Fibroblast of gingiva (primary cell): ENCODE measurements around the gene GYG1.

Experiments
- DNase-seq: peaks from one replicate; pipeline ENCODE4 v3.0.0-alpha.2; 2011; ENCODE audit warnings: low read depth

GYG1 gene

GRCh38 chr3:148990236-148990635, 1.1 kb upstream of the GYG1 start:
- DNase-seq: no peak

DNA sequence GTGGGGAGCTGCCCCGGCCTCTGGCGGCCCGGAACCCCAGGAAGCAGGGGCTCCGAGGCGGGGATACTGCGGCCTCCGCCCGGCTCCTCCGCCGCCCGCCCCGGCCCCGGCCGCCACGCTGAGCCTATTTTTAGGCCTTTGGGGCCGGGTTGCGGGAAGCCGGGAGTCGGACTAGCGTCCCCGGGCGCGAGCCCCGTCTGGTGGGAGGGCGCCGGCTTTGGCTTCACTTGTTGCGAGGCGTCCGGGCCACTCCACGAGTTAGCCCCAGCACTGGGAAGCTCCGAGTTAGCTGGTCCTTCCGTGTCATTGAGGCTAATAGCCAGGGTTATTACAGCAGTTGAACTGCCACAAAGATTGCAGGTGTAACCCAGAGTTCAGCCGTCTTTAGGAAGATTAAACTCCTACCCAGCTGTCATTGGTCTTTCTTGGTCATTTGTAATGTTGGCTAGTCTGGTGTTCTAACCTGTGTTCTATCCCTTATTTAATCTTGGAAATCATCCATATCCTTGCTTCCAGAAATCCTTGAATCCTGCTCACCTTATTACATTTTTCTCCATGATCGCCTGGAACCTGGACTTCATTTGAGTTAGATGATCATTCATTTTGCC, 791 bp downstream of the GYG1 start:
- DNase-seq: peak; percentile 32

DNA sequence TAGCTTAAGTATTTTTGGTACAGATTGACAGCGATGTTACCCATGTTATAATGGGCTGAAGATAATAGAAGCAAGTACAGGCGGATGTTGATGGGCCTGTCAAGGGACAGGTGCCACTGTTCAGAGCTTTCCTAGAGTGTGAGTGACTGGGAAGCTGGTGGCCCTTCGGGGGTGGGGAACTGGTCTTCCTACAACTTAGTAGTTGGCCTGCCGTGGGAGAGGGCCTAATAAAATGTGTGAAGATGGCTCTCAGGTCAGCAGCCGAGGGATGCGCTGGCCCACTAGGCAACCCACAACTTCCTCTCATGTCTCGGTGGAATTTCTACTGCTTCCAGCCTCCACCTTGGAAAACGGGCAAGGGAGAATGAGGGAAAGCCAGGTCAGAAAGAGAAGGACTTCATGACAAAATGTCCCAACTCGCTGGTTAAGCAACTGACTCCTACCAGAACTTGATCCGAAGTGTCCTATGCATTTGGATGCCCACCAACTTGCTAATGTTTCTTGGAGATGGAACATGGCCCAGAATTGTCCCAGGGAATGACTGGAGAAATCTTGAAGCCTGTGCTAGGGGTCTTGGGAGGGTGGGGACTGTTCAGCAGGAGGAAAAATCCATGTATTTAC, 1.4 kb downstream of the GYG1 start:
- DNase-seq: no peak

DNA sequence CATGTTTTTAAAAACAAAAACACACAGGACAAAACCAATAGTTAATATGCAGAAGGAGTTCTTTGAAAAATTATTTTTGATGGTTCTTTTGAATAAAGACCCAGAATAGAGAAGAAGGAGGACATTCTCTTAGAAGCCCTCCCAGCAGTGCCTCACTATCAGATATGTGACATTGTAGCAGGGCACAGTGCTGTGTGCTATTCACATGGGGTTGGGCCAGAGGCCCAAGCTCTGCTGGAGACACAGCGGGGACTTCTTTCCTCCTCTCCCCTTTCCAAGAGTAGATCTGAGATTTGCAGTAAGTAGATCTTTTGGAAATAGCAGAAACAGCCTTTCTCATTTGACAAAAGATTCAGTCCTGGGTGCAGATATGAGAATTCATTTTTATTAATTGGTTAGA, 6.3 kb downstream of the GYG1 start:
- DNase-seq: no peak

DNA sequence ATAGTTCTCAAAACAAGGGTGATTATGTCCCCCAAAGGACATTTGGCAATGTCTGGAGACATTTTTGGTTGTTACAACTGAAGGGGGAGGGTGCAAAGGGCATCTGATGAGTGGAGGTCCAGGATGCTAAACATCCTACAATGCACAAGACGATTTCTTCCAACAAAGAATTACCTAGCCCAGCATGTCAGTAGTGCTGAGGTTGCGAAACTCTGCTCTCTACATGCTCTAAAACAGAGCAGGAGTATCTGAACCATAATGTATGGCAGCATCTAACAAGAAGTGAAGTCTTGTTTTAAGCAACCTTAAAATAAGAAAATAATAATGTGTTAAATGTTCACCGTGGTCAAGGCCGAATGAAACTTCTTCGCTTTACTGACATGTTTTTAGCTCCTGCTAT, 7.0 kb downstream of the GYG1 start:
- no peak for DNase-seq

DNA sequence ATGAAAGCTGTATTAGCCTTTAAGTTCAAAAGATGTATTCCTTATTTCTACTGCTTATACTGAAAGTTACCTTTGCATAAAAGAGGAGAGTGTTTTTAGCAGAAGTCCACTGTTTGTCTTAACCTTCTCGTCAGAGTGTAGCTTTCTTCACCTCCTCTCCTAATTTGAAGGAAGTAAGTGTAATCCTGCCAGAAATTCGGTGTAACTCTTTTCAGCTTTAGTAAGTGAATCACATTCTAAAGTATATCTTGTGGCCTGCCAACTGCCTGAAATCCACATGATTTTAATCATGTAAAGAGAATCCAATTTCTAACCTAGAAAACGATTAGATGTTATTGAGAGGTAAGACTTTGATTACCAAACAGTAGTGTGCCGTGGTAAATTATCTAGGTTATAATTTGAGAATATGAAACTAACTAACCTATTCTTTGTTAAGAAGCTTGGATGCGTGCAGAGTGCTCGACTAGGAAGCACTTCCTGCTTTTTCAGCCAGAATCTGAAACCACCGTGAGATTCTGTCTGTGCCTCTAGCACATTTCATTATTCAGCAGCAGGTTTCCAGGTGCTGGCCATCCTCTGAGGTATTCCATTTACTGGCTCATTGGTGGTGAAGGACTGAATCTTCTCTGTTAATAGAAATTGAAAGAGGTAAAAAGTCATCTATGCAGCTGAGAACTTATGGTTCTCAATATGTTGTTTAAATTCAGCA, 7.5 kb downstream of the GYG1 start:
- no peak for DNase-seq

GRCh38 chr3:148999806-149000205, 8.5 kb downstream of the GYG1 start:
- no peak for DNase-seq

DNA sequence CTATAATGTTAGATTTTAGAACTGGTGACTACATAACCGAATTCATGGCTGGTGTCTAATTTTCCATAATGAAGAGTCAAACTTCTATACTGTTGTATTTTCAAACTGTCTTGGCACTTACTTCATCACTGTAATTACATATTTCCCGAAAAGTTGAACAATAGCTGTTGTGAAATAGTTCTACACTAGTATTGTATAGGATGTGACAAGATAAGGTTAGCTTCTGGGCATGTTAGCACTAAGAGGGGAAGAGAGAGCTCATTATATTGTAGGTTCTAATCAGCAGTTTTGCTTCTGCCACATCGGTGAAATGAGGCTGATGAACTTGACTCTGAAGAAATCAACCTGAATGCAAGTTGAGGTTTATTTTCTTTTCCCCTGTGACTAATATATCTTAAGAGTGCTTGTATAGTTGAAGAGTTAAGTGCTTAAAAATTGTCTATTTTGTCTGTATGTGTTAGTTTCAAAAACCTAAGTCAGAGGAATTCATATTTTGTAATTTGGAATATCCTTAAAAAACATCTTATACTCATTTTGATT, 8.9 kb downstream of the GYG1 start:
- no peak for DNase-seq

DNA sequence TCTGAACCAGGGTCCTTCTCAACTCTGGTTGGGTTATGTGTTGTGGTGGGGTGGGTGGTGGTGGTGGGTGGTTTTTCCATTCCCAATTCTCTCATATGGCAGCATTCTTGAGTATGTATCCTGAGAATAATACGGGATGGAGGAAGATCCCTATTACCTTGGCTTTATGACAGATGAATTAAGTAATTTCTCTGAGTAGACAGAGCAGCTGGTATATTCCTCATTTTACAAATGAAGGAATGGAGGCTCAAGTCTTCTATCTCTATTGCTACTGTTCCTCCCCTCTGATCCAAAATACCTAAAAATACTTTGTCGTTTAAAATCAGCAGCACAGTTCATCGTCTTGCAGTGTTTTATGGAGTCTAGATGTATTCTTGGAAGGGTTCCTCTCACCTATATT, 10.4 kb downstream of the GYG1 start:
- DNase-seq: no peak

DNA sequence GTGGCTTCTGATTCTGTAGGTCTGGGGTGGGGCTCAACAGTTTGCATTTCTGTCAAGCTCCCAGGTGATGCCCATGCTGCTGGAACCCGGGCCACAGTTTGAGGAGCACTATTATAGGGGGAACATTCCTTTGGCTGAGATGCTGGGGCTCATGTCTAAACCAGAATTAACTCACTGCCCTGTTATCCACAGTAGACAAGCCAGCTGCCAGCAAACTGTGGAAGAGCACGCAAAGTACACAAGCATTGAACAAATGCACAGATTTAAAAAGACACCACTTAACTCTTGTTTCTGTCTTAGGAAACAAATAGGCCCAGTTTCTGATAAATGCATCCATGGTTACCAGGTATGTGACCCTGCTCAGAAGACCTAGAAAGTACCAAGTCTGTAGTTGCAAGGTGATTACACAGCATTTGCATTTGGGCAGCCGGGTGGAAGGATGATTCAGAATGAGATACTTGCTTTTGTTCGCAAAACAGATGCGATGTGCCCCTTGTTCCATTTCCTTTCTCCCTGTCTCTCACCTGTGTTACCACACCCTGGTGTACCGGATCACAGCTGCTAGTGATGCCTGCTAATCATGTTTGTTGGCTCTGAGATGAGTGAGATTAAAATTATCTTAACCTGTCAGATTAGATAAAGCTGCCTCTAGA, 12.4 kb downstream of the GYG1 start:
- DNase-seq: no peak

DNA sequence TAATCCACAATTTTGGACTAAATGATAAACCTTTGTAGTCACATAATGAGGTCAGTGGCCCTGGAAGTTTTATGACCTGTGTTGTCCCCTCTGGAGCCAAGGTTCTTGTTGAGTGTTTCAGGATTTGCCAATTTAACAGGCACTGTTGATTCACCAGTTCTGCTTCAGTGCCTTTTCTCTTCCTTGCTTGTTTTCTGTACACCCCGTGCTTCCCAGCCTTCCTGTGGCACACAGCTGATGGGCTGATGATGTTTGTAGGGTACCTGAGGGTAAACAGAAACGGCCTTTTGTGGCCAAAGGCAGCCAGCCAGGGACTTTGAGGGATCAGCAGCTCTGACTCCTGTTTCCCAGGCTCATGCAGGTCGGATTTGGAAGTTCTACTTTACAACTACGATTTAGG, 13.3 kb downstream of the GYG1 start:
- peak; percentile 45 for DNase-seq

DNA sequence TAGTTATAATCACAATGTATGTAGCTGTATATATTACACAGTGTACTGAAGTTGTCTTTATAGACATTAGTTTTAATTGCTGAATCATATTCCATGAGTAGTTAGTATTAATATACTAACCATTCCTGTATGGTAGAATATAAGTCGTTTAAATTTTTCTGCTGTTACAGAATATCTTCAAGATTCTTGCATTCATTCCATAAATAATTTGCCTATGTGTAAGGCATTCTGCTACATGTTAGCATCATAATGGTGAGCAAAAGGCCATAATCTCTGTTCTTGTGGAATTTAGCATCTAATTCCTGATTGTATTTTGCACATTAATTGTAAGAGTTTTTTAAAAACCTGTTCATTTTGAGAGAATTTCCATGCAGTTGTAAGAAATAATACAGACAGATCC, 14.1 kb downstream of the GYG1 start:
- no peak for DNase-seq

GRCh38 chr3:149007567-149008257, 16.4 kb downstream of the GYG1 start:
- DNase-seq: no peak

GRCh38 chr3:149009732-149010131, 18.4 kb downstream of the GYG1 start:
- no peak for DNase-seq

- DNase-seq: no peak
Measured at GRCh38 chr3:149010504-149010951, 19.2 kb downstream of the GYG1 start.

- no peak for DNase-seq
Measured at GRCh38 chr3:149010966-149011365, 19.6 kb downstream of the GYG1 start.

- no peak for DNase-seq
Measured at GRCh38 chr3:149011676-149012075, 20.3 kb downstream of the GYG1 start.

GRCh38 chr3:149013726-149014125, 22.4 kb downstream of the GYG1 start:
- DNase-seq: no peak

DNA sequence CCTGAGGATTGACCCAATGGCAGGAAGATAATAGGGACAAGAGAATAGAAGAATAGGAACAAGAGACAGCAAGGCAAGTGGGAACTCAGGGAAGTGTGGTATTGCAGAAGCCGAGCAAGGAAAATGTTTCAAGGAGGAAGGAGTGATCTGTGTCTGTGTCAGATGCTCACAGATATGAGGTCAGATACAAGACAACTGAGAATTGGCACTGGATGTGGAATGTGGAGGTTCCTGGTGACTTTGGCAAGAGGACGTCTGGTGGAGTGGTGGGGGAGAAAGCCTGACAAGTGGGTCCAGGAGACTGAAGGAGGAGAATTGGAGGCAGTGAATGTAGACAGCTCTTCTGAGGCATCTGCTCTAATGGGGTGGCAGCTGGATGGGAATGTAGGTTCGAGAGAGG, 24.1 kb downstream of the GYG1 start:
- no peak for DNase-seq

GRCh38 chr3:149016242-149016641, 24.9 kb downstream of the GYG1 start:
- DNase-seq: no peak

DNA sequence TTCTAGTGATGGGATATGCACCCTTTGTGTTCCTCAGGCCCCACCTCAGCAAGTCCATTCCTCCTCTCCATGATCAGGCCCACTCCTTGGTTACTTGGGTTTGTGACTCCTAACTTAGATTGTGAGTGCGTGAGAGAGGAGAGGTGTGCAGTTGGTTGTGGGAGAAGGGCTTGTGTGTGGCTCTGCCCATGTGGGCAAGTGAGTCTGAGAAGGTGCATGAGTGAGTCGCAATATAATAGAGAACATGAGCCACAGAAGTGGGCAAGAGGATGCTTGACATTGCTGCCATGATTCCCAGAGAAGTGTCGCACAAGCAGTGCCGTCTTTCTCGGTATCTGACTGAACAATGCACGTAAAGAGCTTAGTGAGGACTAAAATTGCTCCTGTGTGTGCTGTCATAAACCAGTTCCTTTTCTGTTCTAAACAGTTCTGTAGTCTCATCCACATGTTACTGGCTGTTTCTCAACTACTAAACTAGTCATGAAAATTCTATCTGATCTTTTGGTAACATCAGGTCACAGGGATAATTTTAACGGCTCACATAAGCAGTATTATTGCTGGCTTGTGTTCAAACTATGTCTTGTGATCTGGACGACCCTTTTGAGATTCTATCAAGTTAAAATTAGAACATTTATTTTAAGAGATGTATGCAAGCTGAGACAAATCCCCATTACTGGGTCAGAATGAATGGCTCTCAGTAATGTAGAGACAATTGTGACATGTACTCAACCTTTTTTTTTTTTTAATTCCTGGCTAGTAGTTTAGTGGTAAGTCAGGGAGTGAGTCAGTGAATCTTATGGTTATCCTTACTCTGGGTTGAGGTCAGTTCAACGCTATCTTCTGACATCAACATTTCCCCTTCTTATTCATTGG, 25.6 kb downstream of the GYG1 start:
- DNase-seq: peak; percentile 77
